Measurements from ENCODE around the gene UGCG. TPM values are rescaled to one million over a fixed set of nuclear protein-coding genes. Genes with fewer than 3 reads are reported as not detected.
"Not testable (repeated sequence)": the region's sequence is repeated elsewhere in the genome, so short reads cannot be mapped to it uniquely, and the experiment has no call there.

UGCG gene
- total RNA-seq, 4 donors from 2014 or later = 3.8 to 62.6 (median 29.9) TPM

- H3K27me3 ChIP-seq = no peaks in the 10 kb centered on the region
- H3K9me3 ChIP-seq = no peaks in the 10 kb centered on the region
- peaks cover 0 to 9% (median under 1%) of the 10 kb centered on the region in 4 donors for H3K4me1 ChIP-seq
- TF ChIP-seq POLR2A (IDR thresholded peaks at IDR 0.05) = no peak
- H3K36me3 ChIP-seq = no peaks in the 10 kb centered on the region
- 95 to 96% methylated on average over 4 of the region's 4 CpGs for WGBS, 2 donors (ENCODE audit: low coverage in 1 of 2)
- H3K4me3 ChIP-seq = no peak overlapping the region
- intact Hi-C loops (cut with DNase I; ENCODE audit: low total_unique reads) = no loop called here
- H3K27ac ChIP-seq = no peak overlapping the region
- no peak for DNase-seq
- in situ Hi-C loops (cut with MboI; ENCODE audit: low pct_ligation_motif_present in 1 of 4, low pct_unique_long_range_greater_than_20kb in 1 of 4, low sequenced_read_pairs in 3 of 4) = loop anchor here in 1 of 4 donors (10.0 kb wide), 1 partner anchor 62 kb away; no protein-coding TSS in a partner anchor
Measured at GRCh38 chr9:111943200-111943599, 46.6 kb downstream of the UGCG start.

- DNase-seq = no peak
- Histone ChIP-seq H3K4me1 (peaks cover 0 to 3% (median 0%) of the 10 kb centered on the region in 4 donors), H3K36me3 (no peaks in the 10 kb centered on the region), H3K9me3 (no peaks in the 10 kb centered on the region), H3K4me3 (no peak overlapping the region), H3K27ac (no peak overlapping the region), H3K27me3 (no peaks in the 10 kb centered on the region)
- intact Hi-C loops (cut with DNase I; ENCODE audit: low total_unique reads) (no loop called here), in situ Hi-C loops (cut with MboI; ENCODE audit: low pct_ligation_motif_present in 1 of 4, low pct_unique_long_range_greater_than_20kb in 1 of 4, low sequenced_read_pairs in 3 of 4) (loop anchor here in 1 of 4 donors (10.0 kb wide), 1 partner anchor 61 kb away; no protein-coding TSS in a partner anchor)
- no peak for TF ChIP-seq POLR2AphosphoS5 (IDR thresholded peaks at IDR 0.05)
- TF ChIP-seq CTCF (IDR thresholded peaks at IDR 0.05) = no peak
- 88 to 98% methylated on average over 2 to 3 of the region's 3 CpGs for WGBS, 2 donors (ENCODE audit: low coverage in 1 of 2)
Measured at GRCh38 chr9:111943746-111944145, 47.1 kb downstream of the UGCG start.

- no peaks in the 10 kb centered on the region for H3K27me3 ChIP-seq
- DNase-seq = no peak
- intact Hi-C loops (cut with DNase I; ENCODE audit: low total_unique reads) (no loop called here), in situ Hi-C loops (cut with MboI; ENCODE audit: low pct_ligation_motif_present in 1 of 4, low pct_unique_long_range_greater_than_20kb in 1 of 4, low sequenced_read_pairs in 3 of 4) (loop anchor here in 1 of 4 donors (10.0 kb wide), 1 partner anchor 60 kb away; no protein-coding TSS in a partner anchor)
- WGBS, 2 donors (ENCODE audit: low coverage in 1 of 2) = 93 to 100% methylated on average over 1 to 3 of the region's 3 CpGs
- H3K9me3 ChIP-seq = no peaks in the 10 kb centered on the region
- no peak overlapping the region for H3K4me3 ChIP-seq
- H3K27ac ChIP-seq = no peak overlapping the region
- TF ChIP-seq POLR2AphosphoS5 (IDR thresholded peaks at IDR 0.05) = no peak
- TF ChIP-seq EP300 (IDR thresholded peaks at IDR 0.05; ENCODE audit: low read depth) = no peak
- TF ChIP-seq CTCF (IDR thresholded peaks at IDR 0.05) = no peak
- no peak for TF ChIP-seq POLR2A (IDR thresholded peaks at IDR 0.05)
- no peaks in the 10 kb centered on the region for H3K36me3 ChIP-seq
- peaks cover 0 to 3% (median 0%) of the 10 kb centered on the region in 4 donors for H3K4me1 ChIP-seq
Measured at GRCh38 chr9:111944241-111944866, 47.7 kb downstream of the UGCG start.

GRCh38 chr9:111945216-111945615 is 48.6 kb downstream of the UGCG start:
- H3K9me3 ChIP-seq = no peaks in the 10 kb centered on the region
- H3K27me3 ChIP-seq = no peaks in the 10 kb centered on the region
- no peak overlapping the region for H3K27ac ChIP-seq
- WGBS, 2 donors (ENCODE audit: low coverage in 1 of 2) = 55 to 57% methylated on average over 1 to 3 of the region's 3 CpGs
- TF ChIP-seq CTCF (IDR thresholded peaks at IDR 0.05) (no peak), POLR2AphosphoS5 (IDR thresholded peaks at IDR 0.05) (no peak)
- H3K36me3 ChIP-seq = no peaks in the 10 kb centered on the region
- H3K4me1 ChIP-seq = peaks cover 0 to 3% (median 0%) of the 10 kb centered on the region in 4 donors
- DNase-seq = no peak
- intact Hi-C loops (cut with DNase I; ENCODE audit: low total_unique reads) = no loop called here
- no peak overlapping the region for H3K4me3 ChIP-seq
- in situ Hi-C loops (cut with MboI; ENCODE audit: low pct_ligation_motif_present in 1 of 4, low pct_unique_long_range_greater_than_20kb in 1 of 4, low sequenced_read_pairs in 3 of 4) = loop anchor here in 1 of 4 donors (10.0 kb wide), 1 partner anchor 60 kb away; no protein-coding TSS in a partner anchor

- DNase-seq; H3K9me3 ChIP-seq; H3K27ac ChIP-seq; H3K36me3 ChIP-seq; intact Hi-C loops (cut with DNase I; ENCODE audit: low total_unique reads); H3K4me3 ChIP-seq; H3K4me1 ChIP-seq; H3K27me3 ChIP-seq: not testable (repeated sequence)
- in situ Hi-C loops (cut with MboI; ENCODE audit: low pct_ligation_motif_present in 1 of 4, low pct_unique_long_range_greater_than_20kb in 1 of 4, low sequenced_read_pairs in 3 of 4) = loop anchor here in 1 of 4 donors (10.0 kb wide), 1 partner anchor 57 kb away; no protein-coding TSS in a partner anchor
- WGBS, 2 donors (ENCODE audit: low coverage in 1 of 2) = 93 to 95% methylated on average over 3 to 21 of the region's 21 CpGs
Measured at GRCh38 chr9:111948109-111948508, 51.5 kb downstream of the UGCG start.

All from transverse colon (tissue), 4 donors.